GM19035 (cell line): Measurements from ENCODE around the gene CCDC30.

Experiments
- ATAC-seq: cut with Tn5 transposase; IDR thresholded peaks from one replicate; pipeline ENCODE4 v1.9.1; 2021; ENCODE audit not compliant: unreplicated experiment

Gene CCDC30

DNA sequence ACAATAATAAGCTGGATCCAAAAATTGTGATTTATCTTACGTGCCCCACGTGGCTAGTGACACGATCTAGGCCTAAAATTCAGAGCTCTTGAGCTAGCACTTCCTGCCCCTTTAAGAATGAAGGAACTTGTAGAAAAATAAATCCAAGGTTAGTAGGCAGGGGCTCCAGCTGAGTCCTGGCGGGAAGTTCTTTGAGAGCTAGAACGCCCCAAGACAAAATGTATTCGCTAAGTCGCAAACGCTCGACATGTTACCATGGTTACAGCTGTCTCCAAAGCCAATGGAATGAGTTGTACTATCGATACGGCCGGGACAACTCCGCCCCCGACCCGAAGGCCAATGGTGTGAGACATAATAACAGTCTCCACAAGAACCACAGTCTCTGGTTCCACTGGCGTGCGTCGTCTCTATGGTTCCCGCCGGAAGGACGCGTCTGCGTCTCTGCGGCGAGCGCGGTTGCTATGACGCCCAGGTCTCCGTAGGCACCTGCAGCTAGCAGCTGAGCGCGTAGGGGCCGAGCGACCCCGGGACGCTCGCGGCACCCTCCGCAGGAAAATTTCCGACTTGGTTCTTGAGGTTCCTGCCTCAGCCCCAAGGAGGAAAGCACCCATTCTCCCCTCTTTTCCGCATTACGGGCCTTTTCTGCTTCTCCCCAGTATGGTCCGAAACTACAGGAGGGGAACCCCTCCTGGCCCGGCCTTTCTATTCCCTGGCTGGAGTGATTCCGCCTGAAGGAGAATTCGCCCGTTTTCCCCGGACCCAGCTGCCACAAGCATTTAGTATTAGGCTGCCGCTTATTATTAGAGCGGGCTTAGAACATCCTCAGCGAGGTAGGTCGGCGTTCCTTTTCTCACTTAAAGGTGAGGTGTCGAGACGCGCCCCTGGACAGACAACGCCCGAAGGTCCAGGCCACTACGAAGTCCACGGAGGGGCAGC lies at the start of gene CCDC30:
CCDC30 (plus strand) TSS at position 459 of the 936 bp plus-strand sequence. CDS start 17,266 bp downstream, outside the sequence.
- peak; percentile 99 for ATAC-seq

DNA sequence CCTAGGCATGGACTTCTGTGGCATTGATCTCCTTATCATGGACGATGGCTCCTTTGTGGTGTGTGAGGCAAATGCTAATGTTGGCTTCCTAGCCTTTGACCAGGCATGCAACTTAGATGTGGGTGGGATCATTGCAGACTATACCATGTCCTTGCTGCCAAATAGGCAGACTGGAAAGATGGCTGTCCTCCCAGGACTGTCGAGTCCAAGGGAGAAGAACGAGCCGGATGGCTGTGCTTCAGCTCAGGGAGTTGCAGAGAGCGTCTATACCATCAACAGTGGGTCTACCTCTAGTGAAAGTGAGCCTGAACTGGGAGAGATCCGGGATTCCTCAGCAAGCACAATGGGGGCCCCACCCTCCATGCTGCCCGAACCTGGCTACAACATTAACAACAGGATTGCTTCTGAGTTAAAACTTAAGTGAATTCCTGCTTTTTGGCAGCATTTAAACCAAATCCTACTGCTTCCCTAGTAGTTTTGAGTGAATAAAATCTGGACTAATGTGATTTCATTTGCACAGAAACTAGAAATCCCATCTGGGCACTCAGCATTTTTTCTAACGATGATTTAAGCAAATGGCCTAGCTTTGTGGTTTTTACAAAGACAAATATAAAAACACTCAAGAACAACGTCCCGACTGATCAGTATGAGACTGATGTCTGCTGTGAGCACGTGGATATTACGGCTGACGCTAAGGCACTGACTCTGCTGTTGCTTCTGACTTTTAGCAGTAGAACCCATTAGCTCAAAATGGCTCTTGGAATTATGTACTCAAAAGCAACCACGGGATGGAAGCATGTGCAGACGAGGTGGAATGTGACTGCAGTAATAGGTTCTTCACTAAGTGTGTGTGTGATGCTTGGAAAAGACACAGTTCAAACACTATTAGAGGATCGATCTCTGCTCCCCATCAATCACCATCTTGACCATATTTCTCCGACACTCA lies 48.3 kb upstream of the CCDC30 start:
- no peak for ATAC-seq

GRCh38 chr1:42417166-42417565 lies 45.9 kb upstream of the CCDC30 start:
- ATAC-seq: no peak

GRCh38 chr1:42418516-42418915 lies 44.6 kb upstream of the CCDC30 start:
- ATAC-seq: no peak

- ATAC-seq: no peak
Observed at GRCh38 chr1:42419126-42419821, 43.8 kb upstream of the CCDC30 start.

GRCh38 chr1:42420121-42420520 lies 43.0 kb upstream of the CCDC30 start:
- no peak for ATAC-seq

GRCh38 chr1:42420911-42421585 lies 42.0 kb upstream of the CCDC30 start:
- ATAC-seq: no peak

DNA sequence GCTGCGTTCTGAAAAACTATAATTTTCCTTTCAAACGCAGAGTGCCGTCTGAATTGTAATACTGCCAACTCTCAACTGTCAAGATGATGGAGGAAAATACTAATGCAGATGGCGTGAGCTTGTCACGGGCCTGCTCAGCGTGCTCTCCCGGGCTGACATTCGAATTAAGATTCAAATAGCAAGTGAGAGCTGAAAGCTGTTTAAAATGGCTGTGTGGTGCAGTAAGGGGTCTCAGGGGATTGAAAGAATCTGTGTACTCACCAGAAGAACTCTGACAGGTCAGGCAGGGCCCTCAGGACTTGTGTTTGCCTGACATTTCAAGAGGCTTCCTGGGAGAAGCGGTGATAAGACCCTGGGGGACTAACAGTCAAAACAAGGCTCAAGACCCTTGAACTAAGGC lies 40.3 kb upstream of the CCDC30 start:
- ATAC-seq: no peak

GRCh38 chr1:42423681-42424080 lies 39.4 kb upstream of the CCDC30 start:
- no peak for ATAC-seq

GRCh38 chr1:42424201-42424600 lies 38.9 kb upstream of the CCDC30 start:
- no peak for ATAC-seq

GRCh38 chr1:42427240-42427639 lies 35.8 kb upstream of the CCDC30 start:
- ATAC-seq: no peak

DNA sequence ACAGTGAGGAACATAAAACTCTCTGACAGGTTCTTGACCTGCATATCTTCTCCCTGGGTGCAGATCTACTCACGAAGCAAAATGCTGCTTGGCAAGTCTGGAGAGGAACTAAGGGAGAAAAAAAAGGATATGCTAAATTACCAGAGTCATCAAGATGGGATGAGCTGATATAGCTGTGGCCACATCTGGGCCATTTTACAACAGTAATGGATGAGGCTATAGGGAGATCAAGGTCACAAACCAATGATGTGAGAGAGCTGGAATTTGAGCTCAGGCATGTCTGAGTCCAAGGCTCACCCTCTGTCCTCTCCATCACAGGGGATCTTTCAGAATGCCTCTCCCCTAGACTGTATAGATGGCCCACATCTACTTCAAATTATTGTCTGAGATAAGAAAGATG lies 33.5 kb upstream of the CCDC30 start:
- ATAC-seq: no peak

- no peak for ATAC-seq
Observed at GRCh38 chr1:42430286-42431135, 32.6 kb upstream of the CCDC30 start.

- ATAC-seq: no peak
Observed at GRCh38 chr1:42431514-42431913, 31.6 kb upstream of the CCDC30 start.

DNA sequence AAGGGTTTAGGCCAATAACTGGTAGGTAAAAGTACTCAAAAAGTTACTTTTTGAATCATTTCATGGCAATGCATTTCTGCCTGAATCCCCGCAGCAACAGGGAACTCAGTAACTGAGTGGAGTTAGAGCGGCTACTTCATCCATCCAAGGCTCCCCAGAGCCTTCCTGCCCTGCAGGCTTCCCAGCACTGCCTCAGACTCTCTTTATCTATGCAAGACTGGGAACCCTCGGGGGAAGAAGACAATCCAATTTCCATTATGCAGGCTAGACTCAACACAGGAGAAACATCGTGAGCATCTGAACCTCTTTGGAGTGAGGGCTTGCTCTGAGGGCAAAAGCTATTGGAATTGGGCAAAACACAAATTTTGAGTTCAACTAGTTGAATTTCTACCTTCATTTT lies 30.4 kb upstream of the CCDC30 start:
- ATAC-seq: no peak

DNA sequence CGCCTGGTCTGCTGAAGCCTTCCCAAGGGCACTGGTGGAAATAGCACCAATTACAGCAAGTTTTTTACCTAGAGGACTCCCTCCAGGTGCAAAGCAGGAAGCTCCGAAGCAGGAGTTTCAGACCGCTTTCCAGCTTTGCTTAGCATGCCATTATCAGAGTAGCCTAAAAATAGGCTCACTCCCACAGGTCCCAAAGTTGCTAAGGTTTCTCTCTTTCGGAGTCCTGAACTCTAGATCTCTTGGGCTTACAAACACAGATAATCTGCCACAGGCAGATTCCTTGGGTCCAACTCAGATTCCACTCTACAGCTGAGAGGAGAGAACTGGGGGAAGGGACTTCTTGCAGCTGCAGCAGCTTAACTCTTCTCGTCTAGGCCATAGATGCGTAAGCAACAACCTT lies 29.7 kb upstream of the CCDC30 start:
- no peak for ATAC-seq

DNA sequence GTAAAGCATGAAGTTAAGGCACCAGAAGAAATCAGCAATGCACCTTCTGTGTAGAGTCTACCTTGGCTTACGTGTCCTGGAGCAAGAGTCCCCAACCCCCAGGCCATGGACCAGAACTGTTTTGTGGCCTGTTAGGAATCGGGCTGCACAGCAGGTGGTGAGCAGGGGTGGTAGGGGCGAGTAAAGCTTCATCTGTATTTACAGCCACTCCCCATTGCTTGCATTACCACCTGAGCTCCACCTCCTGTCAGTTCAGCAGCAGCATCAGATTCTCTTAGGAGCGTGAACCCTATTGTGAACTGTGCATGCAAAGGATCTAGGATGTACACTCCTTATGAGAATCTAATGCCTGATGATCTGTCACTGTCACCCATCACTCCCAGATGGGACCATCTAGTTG lies 28.7 kb upstream of the CCDC30 start:
- no peak for ATAC-seq

- ATAC-seq: no peak
Observed at GRCh38 chr1:42439940-42440339, 23.1 kb upstream of the CCDC30 start.

DNA sequence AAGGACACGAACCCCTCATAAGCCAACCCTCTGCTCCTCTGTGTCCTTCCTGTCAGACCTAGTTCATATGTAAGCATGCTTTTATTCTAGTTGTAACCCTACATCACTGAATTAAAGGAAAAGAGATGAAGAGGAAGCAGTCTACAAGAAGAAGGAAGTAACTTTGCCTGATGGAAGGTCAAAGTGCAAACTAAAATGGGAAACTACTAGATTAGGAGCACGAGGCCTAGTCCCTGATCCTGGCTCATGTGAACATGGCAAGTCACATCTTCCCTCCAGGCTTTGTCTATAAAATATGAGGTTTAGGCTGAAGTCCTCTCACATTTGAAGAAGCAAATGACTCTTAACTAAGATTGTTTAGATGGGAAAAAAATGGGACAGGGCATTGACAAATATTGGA lies 20.4 kb upstream of the CCDC30 start:
- ATAC-seq: no peak

- ATAC-seq: no peak
Observed at GRCh38 chr1:42449256-42449655, 13.8 kb upstream of the CCDC30 start.
